IMR-90 (cell line): ENCODE results near the gene RAF1. TPM values are rescaled to one million over a fixed set of nuclear protein-coding genes. Genes with fewer than 3 reads are reported as not detected.

ENCODE experiments used
- ATAC-seq: fragments of 200-7000 bp; cut with Tn5 transposase; 2 replicates; pipeline ENCODE4 v1.9.1; 2020; ENCODE audit warnings: low read depth, mild to moderate bottlenecking, moderate library complexity
- BruUV-seq: library from RNA; stranded (reverse); fragments of 400-500 nt; replicated peaks from 2 replicates; lab custom pipeline; 2021; lab: Mats Ljungman, UMichigan
- CTCF ChIA-PET: fragments of 300-600 bp; formaldehyde crosslinking; extraction: SDS; loops from one replicate; lab custom pipeline; 2021; ENCODE audit warnings: antibody characterized with exemption; lab: Yijun Ruan, JAX
- POLR2A ChIA-PET: fragments of 300-600 bp; sonication (Branson Sonifier 250); formaldehyde crosslinking; loops from one replicate; lab custom pipeline; 2022; ENCODE audit warnings: antibody characterized with exemption; ENCODE audit not compliant: unreplicated experiment; lab: Charles Lee
- DNase-seq: peaks from one replicate; pipeline ENCODE4 v3.0.0; 2013
- H2AFZ ChIP-seq: replicated peaks from 2 replicates; pipeline ENCODE3; 2013; ENCODE audit warnings: low read length, mild to moderate bottlenecking; ENCODE audit not compliant: poor library complexity
- H2AK5ac ChIP-seq: 2 replicates; pipeline ENCODE4 v1.6.1; 2013; ENCODE audit warnings: low read depth, low read length, inconsistent platforms
- H2AK9ac ChIP-seq: replicated peaks from 2 replicates; pipeline ENCODE3; 2013; ENCODE audit warnings: mild to moderate bottlenecking, low read depth, low read length, moderate library complexity; ENCODE audit not compliant: poor library complexity
- H2BK120ac ChIP-seq: 2 replicates; pipeline ENCODE4 v1.6.1; 2013; ENCODE audit warnings: low read depth, low read length, inconsistent platforms
- H2BK15ac ChIP-seq: 3 replicates; pipeline ENCODE4 v1.6.1; 2013; ENCODE audit warnings: low read depth, low read length, inconsistent platforms
- H2BK20ac ChIP-seq: 2 replicates; pipeline ENCODE4 v1.6.1; 2013; ENCODE audit warnings: low read depth, mild to moderate bottlenecking, inconsistent platforms, low read length, moderate library complexity
- H2BK5ac ChIP-seq: 2 replicates; pipeline ENCODE4 v1.6.1; 2013; ENCODE audit warnings: mild to moderate bottlenecking, low read depth, low read length, inconsistent platforms; ENCODE audit not compliant: poor library complexity, severe bottlenecking
- H3K14ac ChIP-seq: replicated peaks from 2 replicates; pipeline ENCODE4 v1.6.1; 2013; ENCODE audit warnings: low read depth, low read length, inconsistent platforms
- H3K18ac ChIP-seq: 2 replicates; pipeline ENCODE4 v1.6.1; 2013; ENCODE audit warnings: low read depth, low read length, control low read depth
- H3K23ac ChIP-seq: 2 replicates; pipeline ENCODE4 v1.6.1; 2013; ENCODE audit warnings: low read depth, low read length, inconsistent platforms
- H3K27ac ChIP-seq: 2 replicates; pipeline ENCODE4 v1.5.1; 2013; ENCODE audit warnings: mild to moderate bottlenecking, control low read depth, low read length; ENCODE audit not compliant: insufficient read depth
- H3K27me3 ChIP-seq: 2 replicates; pipeline ENCODE4 v1.6.1; 2013; ENCODE audit warnings: low read length; ENCODE audit not compliant: control insufficient read depth, insufficient read depth
- H3K36me3 ChIP-seq: 2 replicates; pipeline ENCODE4 v1.6.1; 2013; ENCODE audit warnings: low read length, mixed read lengths; ENCODE audit not compliant: control insufficient read depth, insufficient read depth
- H3K4ac ChIP-seq: 2 replicates; pipeline ENCODE4 v1.6.1; 2013; ENCODE audit warnings: low read depth, low read length, inconsistent platforms
- H3K4me1 ChIP-seq: 2 replicates; pipeline ENCODE4 v1.6.1; 2013; ENCODE audit warnings: low read length, mixed read lengths; ENCODE audit not compliant: control insufficient read depth, insufficient read depth
- H3K4me2 ChIP-seq: 2 replicates; pipeline ENCODE4 v1.6.1; 2013; ENCODE audit warnings: low read depth, mild to moderate bottlenecking, control low read depth, low read length, moderate library complexity
- H3K4me3 ChIP-seq: 2 replicates; pipeline ENCODE4 v1.5.1; 2013; ENCODE audit warnings: low read depth, mild to moderate bottlenecking, control low read depth, low read length, moderate library complexity; ENCODE audit not compliant: insufficient read depth
- H3K56ac ChIP-seq: 2 replicates; pipeline ENCODE4 v1.6.1; 2013; ENCODE audit warnings: low read length, inconsistent platforms; ENCODE audit not compliant: insufficient read depth; ENCODE audit errors: extremely low read depth
- H3K79me1 ChIP-seq, 2 experiments: 2 replicates each; pipeline ENCODE4 v1.6.1; 2013; ENCODE audit warnings: low read length in 2 of 2, inconsistent platforms in 1 of 2, low read depth in 1 of 2
- H3K9ac ChIP-seq: 2 replicates; pipeline ENCODE4 v1.6.1; 2013; ENCODE audit warnings: low read depth, low read length, control low read depth
- H3K9me1 ChIP-seq: 2 replicates; pipeline ENCODE4 v1.6.1; 2013; ENCODE audit warnings: low read length, inconsistent platforms; ENCODE audit not compliant: insufficient read depth
- H3K9me3 ChIP-seq: 2 replicates; pipeline ENCODE4 v1.6.1; 2013; ENCODE audit warnings: low read length; ENCODE audit not compliant: control insufficient read depth, insufficient read depth
- H4K20me1 ChIP-seq: 2 replicates; pipeline ENCODE4 v1.6.1; 2013; ENCODE audit warnings: low read length, inconsistent platforms; ENCODE audit not compliant: insufficient read depth
- H4K5ac ChIP-seq: 2 replicates; pipeline ENCODE4 v1.6.1; 2013; ENCODE audit warnings: mild to moderate bottlenecking, low read depth, low read length, control low read depth
- H4K8ac ChIP-seq, 2 experiments: 2 replicates each; pipeline ENCODE4 v1.6.1; 2013; ENCODE audit warnings: low read depth in 2 of 2, low read length in 2 of 2, control low read depth in 1 of 2, inconsistent platforms in 1 of 2
- H4K91ac ChIP-seq: 2 replicates; pipeline ENCODE4 v1.6.1; 2013; ENCODE audit warnings: low read depth, low read length, inconsistent platforms; ENCODE audit not compliant: insufficient read depth
- BHLHE40 ChIP-seq: fragments of 150-350 bp; IDR thresholded peaks from 2 replicates; pipeline ENCODE4 v1.6.1; 2016; ENCODE audit warnings: mild to moderate bottlenecking, low read depth, low read length
- CEBPB ChIP-seq: IDR thresholded peaks from 2 replicates; pipeline ENCODE4 v1.6.1; 2012; ENCODE audit warnings: low read depth, low read length, improper control_type of control experiment
- CHD1 ChIP-seq: IDR thresholded peaks from 2 replicates; pipeline ENCODE4 v1.6.1; 2012; ENCODE audit warnings: low read depth, low read length, improper control_type of control experiment
- ELK1 ChIP-seq: fragments of 150-350 bp; IDR thresholded peaks from 2 replicates; pipeline ENCODE4 v1.6.1; 2016; ENCODE audit warnings: low read depth, mild to moderate bottlenecking, low read length, moderate library complexity, borderline replicate concordance
- FOS ChIP-seq: fragments of 150-350 bp; IDR thresholded peaks from 2 replicates; pipeline ENCODE4 v1.6.1; 2016; ENCODE audit warnings: low read depth, low read length
- MAFK ChIP-seq: IDR thresholded peaks from 2 replicates; pipeline ENCODE4 v1.6.1; 2012; ENCODE audit warnings: low read depth, low read length, improper control_type of control experiment
- MXI1 ChIP-seq: IDR thresholded peaks from 2 replicates; pipeline ENCODE4 v1.6.1; 2012; ENCODE audit warnings: low read depth, mild to moderate bottlenecking, low read length, moderate library complexity, borderline replicate concordance
- NFE2L2 ChIP-seq: fragments of 150-350 bp; IDR thresholded peaks from 2 replicates; pipeline ENCODE4 v1.6.1; 2016; ENCODE audit warnings: low read depth, mild to moderate bottlenecking, low read length
- POLR2A ChIP-seq: IDR thresholded peaks from 2 replicates; pipeline ENCODE4 v1.6.1; 2012; ENCODE audit warnings: mild to moderate bottlenecking, low read depth, low read length
- RAD21 ChIP-seq: IDR thresholded peaks from 2 replicates; pipeline ENCODE4 v1.6.1; 2012; ENCODE audit warnings: low read length, improper control_type of control experiment
- RCOR1 ChIP-seq: IDR thresholded peaks from 2 replicates; pipeline ENCODE4 v1.6.1; 2012; ENCODE audit warnings: mild to moderate bottlenecking, low read length, improper control_type of control experiment; ENCODE audit not compliant: insufficient replicate concordance
- SMC3 ChIP-seq: fragments of 150-350 bp; IDR thresholded peaks from 2 replicates; pipeline ENCODE4 v1.6.1; 2016; ENCODE audit warnings: low read depth, mild to moderate bottlenecking, antibody characterized with exemption, low read length, moderate library complexity
- USF2 ChIP-seq: fragments of 150-350 bp; IDR thresholded peaks from 2 replicates; pipeline ENCODE4 v1.6.1; 2017; ENCODE audit warnings: mild to moderate bottlenecking, antibody characterized with exemption, low read length, low read depth
- dilution Hi-C: fragments of 300-500 bp; cut with HindIII; formaldehyde crosslinking; loops from one replicate; pipeline ENCODE4 v1.14.3; 2018; ENCODE audit warnings: low sequenced_read_pairs; ENCODE audit not compliant: unreplicated experiment
- in situ Hi-C: fragments of 300-500 bp; cut with MboI; formaldehyde crosslinking; loops from 3 replicates; pipeline ENCODE4 v1.14.3; 2019; ENCODE audit warnings: low sequenced_read_pairs, inconsistent platforms, mixed read lengths
- intact Hi-C: fragments of 100-400 bp; cut with micrococcal nuclease; formaldehyde crosslinking; loops from 2 replicates; pipeline ENCODE4 v1.10.0; 2022
- polyA plus RNA-seq, 3 experiments: library from polyadenylated mRNA; depleted of rRNA; stranded (reverse); fragments of >200 nt; gene quantifications; 2 replicates each; pipeline ENCODE4 v1.2.3, GENCODE V29; 2012; ENCODE audit warnings: low replicate concordance in 1 of 3
- total RNA-seq: library from RNA; depleted of rRNA; stranded (reverse); fragments of >200 nt; gene quantifications from 2 replicates; pipeline ENCODE4 v1.2.3, GENCODE V29; 2012

The RAF1 gene
- total and polyA plus RNA-seq, 2 of the 4 experiments (the other 2 are of a cell fraction), result 115 to 151 TPM

GRCh38 chr3:12643010-12643380 is 20.9 kb downstream of the RAF1 start:
- CTCF ChIA-PET, result interaction anchor here (0.7 kb wide), 1 partner anchor 28 kb away, joined by 3 read pairs; no protein-coding TSS in a partner anchor
- peak overlapping the region; percentile 81; the same call in 1 of the 2 replicates for H3K4me2 ChIP-seq
- H3K27me3 ChIP-seq, result no peaks in the 10 kb centered on the region
- dilution Hi-C loops (no loop called here), in situ Hi-C loops (no loop called here), intact Hi-C loops (loop anchor here (5.0 kb wide), 1 partner anchor 36 kb away; no protein-coding TSS in a partner anchor)
- peak overlapping the region; percentile 89 for H4K5ac ChIP-seq
- peak; percentile 9; the same call in 1 of the 2 replicates for ATAC-seq
- peak overlapping the region; percentile 17 to 87; a peak in 3 of 4 replicates for H4K8ac ChIP-seq
- BruUV-seq, result no TSS peak
- no peak overlapping the region for H2AFZ ChIP-seq
- peak overlapping the region; percentile 83; the same call in 1 of the 2 replicates for H2AK5ac ChIP-seq
- H3K36me3 ChIP-seq, result no peaks in the 10 kb centered on the region
- DNase-seq, result no peak
- H2BK5ac ChIP-seq, result peak overlapping the region; percentile 93
- H4K91ac ChIP-seq, result peak overlapping the region; percentile 76
- H2BK120ac ChIP-seq, result peak overlapping the region; percentile 83
- H3K9me3 ChIP-seq, result no peaks in the 10 kb centered on the region
- peak overlapping the region; percentile 65; the same call in 1 of the 2 replicates for H3K9ac ChIP-seq
- peaks cover 0 to 39% of the 10 kb centered on the region in 2 experiments; a peak in 2 of 4 replicates for H3K79me1 ChIP-seq
- peak overlapping the region; percentile 96; the same call in 1 of the 3 replicates for H2BK15ac ChIP-seq
- TF ChIP-seq USF2, result no peak
- no peak for TF ChIP-seq RCOR1
- no peak for TF ChIP-seq CEBPB
- no peak for TF ChIP-seq SMC3
- no peak for TF ChIP-seq MAFK
- TF ChIP-seq POLR2A, result no peak
- no peak for TF ChIP-seq MXI1
- TF ChIP-seq CHD1, result no peak
- TF ChIP-seq ELK1, result no peak
- TF ChIP-seq RAD21, result no peak
- no peak for TF ChIP-seq NFE2L2
- no peak for TF ChIP-seq FOS
- no peak for TF ChIP-seq BHLHE40
- peaks cover 6% of the 10 kb centered on the region for H3K9me1 ChIP-seq
- H3K4me3 ChIP-seq, result no peak overlapping the region
- H3K56ac ChIP-seq, result peak overlapping the region; percentile 93; the same call in 1 of the 2 replicates
- H3K14ac ChIP-seq, result peak overlapping the region; percentile 79
- H2BK20ac ChIP-seq, result peak overlapping the region; percentile 90
- H3K4me1 ChIP-seq, result peaks cover 15% of the 10 kb centered on the region
- H3K27ac ChIP-seq, result peak overlapping the region; percentile 78; the same call in 1 of the 2 replicates
- peak overlapping the region; percentile 96; the same call in 1 of the 2 replicates for H3K18ac ChIP-seq
- H4K20me1 ChIP-seq, result peaks cover 60% of the 10 kb centered on the region
- no peak overlapping the region for H2AK9ac ChIP-seq
- peak overlapping the region; percentile 55; the same call in 1 of the 2 replicates for H3K23ac ChIP-seq
- H3K4ac ChIP-seq, result peak overlapping the region; percentile 81
- POLR2A ChIA-PET, result no interaction called here
